IPS-18c (cell line): Measurements from ENCODE around the gene ODC1.

Experiments used
- H3K4me3 ChIP-seq: 2 replicates; pipeline ENCODE4 v1.7.0; 2013; ENCODE audit warnings: low read depth, mild to moderate bottlenecking, low read length, moderate library complexity; ENCODE audit not compliant: insufficient read depth
- H3K9me3 ChIP-seq: one replicate; pipeline ENCODE4 v1.6.1; 2013; ENCODE audit warnings: mild to moderate bottlenecking, low read length, moderate library complexity; ENCODE audit not compliant: control insufficient read depth, insufficient read depth

The ODC1 gene

GRCh38 chr2:10481666-10482157, 33.6 kb upstream of the ODC1 start:
- Histone ChIP-seq H3K4me3 (no peak overlapping the region), H3K9me3 (no peaks in the 10 kb centered on the region)

GRCh38 chr2:10481055-10481665, 33.0 kb upstream of the ODC1 start:
- no peak overlapping the region for H3K4me3 ChIP-seq
- no peaks in the 10 kb centered on the region for H3K9me3 ChIP-seq

GRCh38 chr2:10480359-10480949, 32.3 kb upstream of the ODC1 start:
- Histone ChIP-seq H3K4me3 (no peak overlapping the region), H3K9me3 (no peaks in the 10 kb centered on the region)

DNA sequence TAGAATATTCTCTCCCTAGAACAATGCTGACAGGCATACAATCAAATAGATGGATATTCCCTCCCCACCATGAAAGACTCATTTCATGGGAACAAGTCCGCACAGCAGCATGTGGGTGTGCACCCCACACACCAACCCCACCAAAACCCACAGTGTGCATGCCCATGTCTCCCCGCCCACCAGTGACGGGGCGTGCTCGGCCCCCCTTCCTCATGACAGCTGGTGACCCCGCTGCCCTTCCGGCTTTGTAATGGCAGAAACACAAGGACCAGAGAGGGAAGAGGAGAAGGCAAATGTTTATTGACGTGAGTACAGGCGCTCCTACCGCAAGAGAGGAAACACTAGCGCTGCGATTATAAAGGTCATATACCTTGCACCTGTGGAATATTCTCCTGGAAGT, 30.8 kb upstream of the ODC1 start:
- no peak overlapping the region for H3K4me3 ChIP-seq
- H3K9me3 ChIP-seq, result no peaks in the 10 kb centered on the region

- Histone ChIP-seq H3K4me3 (no peak overlapping the region), H3K9me3 (no peaks in the 10 kb centered on the region)
These were observed 30.1 kb upstream of the ODC1 start for GRCh38 chr2:10478298-10478625.

DNA sequence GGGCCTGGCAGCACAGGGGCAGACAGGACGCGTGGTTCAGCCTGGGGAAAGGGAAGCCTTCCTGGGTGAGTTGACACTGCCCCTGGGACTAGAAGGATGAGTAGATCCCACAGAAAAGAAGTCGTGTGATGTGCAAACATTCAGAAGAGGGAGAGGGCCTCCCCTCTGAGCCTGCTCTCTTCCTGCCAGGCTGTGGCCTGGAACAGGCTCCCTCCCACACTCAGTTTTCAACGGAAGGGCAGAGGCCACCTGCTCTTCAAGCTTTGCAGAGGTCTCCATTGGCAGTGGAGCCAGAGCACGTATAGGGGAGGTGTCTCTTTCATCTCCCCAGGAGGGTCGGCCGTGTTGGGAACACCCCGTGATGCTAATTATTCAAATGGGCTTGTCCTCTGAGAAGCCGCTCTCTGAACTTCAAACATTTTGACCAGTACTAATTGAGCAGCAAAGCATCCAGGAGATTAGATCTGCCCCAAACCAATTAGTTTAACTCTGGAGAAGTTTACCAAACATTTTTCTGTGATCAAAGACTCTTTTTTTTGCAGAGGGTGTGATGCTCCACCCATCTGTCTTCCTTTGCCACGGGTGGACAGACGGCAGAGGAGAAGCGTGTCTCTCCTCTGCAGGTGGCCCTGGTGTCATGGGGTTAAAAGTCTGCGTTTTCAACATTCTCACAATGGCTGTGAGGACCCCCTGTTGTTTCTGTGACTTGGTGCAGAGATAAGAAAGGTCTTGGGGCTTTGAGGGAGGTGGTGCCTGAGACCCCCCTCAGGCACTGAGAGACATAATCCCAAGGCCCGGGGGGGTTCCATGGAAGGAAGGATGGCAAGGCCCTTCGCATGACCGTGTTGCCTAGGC, 29.5 kb upstream of the ODC1 start:
- Histone ChIP-seq H3K9me3 (no peaks in the 10 kb centered on the region), H3K4me3 (no peak overlapping the region)

GRCh38 chr2:10476723-10477442, 28.8 kb upstream of the ODC1 start:
- no peak overlapping the region for H3K4me3 ChIP-seq
- no peaks in the 10 kb centered on the region for H3K9me3 ChIP-seq

- Histone ChIP-seq H3K9me3 (no peaks in the 10 kb centered on the region), H3K4me3 (no peak overlapping the region)
These were observed 27.9 kb upstream of the ODC1 start for GRCh38 chr2:10475811-10476660.

- no peak overlapping the region for H3K4me3 ChIP-seq
- H3K9me3 ChIP-seq, result no peaks in the 10 kb centered on the region
These were observed 27.1 kb upstream of the ODC1 start for GRCh38 chr2:10475221-10475722.

DNA sequence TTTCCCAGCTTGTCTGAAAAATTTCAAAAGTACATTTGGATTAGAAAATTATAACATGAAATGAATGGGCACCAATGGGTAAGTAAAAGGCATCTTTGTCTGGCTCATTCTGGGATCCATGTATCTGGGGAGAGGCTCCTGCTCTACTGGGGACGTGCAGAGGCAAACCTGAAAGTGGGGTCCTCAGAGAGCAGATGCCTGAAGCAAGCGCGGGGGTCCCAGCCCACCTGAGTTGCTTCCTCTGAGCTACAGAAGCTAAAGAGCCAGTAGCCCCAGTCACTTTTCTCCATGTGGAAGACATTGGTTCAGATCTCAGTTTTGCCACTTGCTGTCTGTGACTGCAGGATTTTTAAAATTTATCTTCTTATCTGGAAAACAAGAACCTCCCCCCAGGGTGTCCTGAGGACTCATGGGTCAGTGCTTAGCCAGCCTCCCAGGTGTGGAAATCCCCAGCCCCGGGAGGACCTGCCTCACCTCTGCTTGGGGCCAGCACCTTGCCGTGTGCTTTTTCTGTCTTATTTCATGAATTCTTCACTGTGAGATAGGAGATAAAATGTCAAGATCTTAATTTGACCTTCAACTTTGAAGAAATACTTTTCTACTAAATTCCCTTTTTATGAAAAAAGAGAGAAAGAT, 25.1 kb upstream of the ODC1 start:
- Histone ChIP-seq H3K9me3 (no peaks in the 10 kb centered on the region), H3K4me3 (no peak overlapping the region)

DNA sequence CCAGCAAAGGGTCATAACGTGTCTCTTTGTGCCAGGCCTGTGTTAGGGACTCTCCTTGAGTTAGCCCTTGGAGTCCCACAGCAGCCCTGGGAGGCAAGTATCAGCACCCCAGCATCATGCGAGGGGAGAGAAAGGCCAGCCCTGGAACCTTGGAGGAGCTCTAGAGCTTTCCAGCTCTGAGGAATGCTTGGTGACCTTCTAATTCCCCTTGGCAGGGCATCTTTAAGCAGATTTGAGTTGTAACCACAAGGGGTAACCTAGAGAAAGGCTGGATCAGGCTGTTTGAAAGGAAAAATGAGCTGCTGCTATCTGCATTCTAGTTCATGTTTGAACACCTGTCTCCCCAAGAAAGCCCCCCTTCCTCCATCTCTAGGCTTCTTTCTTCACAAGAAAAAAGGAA, 23.8 kb upstream of the ODC1 start:
- Histone ChIP-seq H3K4me3 (no peak overlapping the region), H3K9me3 (no peaks in the 10 kb centered on the region)

DNA sequence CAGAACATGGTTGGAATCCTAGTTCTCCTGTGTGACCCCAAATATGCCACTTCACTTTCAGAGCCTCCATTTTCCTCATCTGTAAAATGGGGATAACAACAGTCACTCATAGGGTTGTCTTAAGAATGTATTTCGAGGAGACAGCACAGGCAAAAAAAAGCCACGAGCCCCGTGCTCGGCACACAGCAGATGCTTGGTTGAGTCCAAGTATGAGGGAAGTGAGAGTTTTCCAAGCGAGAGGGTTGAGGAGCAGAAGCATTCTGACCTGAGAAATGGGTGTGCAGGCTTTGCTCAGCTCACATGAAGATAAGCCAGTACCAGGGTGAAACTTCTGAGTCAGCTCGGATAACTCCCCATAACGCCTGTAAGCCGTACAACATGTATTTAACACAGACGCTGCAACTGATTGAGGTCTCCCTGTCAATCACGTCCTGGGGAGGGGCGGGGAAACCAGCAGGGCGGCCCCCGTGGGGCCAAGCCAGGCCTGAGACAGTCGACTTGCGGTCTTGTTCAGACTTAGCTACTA, 23.0 kb upstream of the ODC1 start:
- Histone ChIP-seq H3K9me3 (no peaks in the 10 kb centered on the region), H3K4me3 (no peak overlapping the region)

- no peak overlapping the region for H3K4me3 ChIP-seq
- no peaks in the 10 kb centered on the region for H3K9me3 ChIP-seq
These were observed 22.0 kb upstream of the ODC1 start for GRCh38 chr2:10469955-10470608.

DNA sequence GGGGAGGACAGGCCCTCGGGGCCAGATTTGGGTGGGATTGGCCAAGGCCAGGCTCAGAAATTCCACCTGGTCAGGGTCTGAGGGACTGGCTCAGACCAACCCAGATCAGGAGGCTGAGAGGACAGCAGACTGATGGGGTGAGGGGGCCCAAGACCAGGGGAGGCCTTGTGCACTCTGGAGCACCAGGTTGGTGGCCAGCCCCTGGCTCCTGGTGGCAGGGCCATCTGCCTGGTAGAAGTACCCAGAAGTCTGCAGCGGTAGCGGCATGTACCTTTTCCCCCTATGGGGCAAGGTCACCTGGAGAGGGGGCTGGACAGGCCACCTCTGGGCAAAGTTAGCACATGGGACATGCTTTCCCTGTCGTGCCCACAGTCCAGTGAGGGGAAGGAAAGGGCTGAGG, 21.2 kb upstream of the ODC1 start:
- Histone ChIP-seq H3K9me3 (no peaks in the 10 kb centered on the region), H3K4me3 (no peak overlapping the region)

- H3K9me3 ChIP-seq, result no peaks in the 10 kb centered on the region
- no peak overlapping the region for H3K4me3 ChIP-seq
These were observed 19.3 kb upstream of the ODC1 start for GRCh38 chr2:10467401-10467800.

GRCh38 chr2:10466801-10467200, 18.7 kb upstream of the ODC1 start:
- Histone ChIP-seq H3K9me3 (no peaks in the 10 kb centered on the region), H3K4me3 (no peak overlapping the region)
